B cell (primary cell): ENCODE results near the gene FRMD3.

Source experiments
- EZH2 ChIP-seq: IDR thresholded peaks from 2 replicates; pipeline ENCODE4 v1.6.1; 2012; ENCODE audit warnings: borderline replicate concordance, low read depth, mild to moderate bottlenecking, moderate library complexity, low read length; ENCODE audit not compliant: insufficient read depth, poor library complexity, severe bottlenecking
- TF ChIP-seq, protein P1 (sequence below): fragments of 200-600 bp; IDR thresholded peaks from one replicate; pipeline ENCODE4 v1.8.0; 2022; ENCODE audit warnings: antibody characterized with exemption, mild to moderate bottlenecking

GRCh38 chr9:83283528-83283927 lies 254.7 kb downstream of the FRMD3 start:
- TF ChIP-seq, protein P1, sequence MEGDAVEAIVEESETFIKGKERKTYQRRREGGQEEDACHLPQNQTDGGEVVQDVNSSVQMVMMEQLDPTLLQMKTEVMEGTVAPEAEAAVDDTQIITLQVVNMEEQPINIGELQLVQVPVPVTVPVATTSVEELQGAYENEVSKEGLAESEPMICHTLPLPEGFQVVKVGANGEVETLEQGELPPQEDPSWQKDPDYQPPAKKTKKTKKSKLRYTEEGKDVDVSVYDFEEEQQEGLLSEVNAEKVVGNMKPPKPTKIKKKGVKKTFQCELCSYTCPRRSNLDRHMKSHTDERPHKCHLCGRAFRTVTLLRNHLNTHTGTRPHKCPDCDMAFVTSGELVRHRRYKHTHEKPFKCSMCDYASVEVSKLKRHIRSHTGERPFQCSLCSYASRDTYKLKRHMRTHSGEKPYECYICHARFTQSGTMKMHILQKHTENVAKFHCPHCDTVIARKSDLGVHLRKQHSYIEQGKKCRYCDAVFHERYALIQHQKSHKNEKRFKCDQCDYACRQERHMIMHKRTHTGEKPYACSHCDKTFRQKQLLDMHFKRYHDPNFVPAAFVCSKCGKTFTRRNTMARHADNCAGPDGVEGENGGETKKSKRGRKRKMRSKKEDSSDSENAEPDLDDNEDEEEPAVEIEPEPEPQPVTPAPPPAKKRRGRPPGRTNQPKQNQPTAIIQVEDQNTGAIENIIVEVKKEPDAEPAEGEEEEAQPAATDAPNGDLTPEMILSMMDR = no peak
- no peak for TF ChIP-seq EZH2
